ENCODE measurements around the gene CD320.

DNA sequence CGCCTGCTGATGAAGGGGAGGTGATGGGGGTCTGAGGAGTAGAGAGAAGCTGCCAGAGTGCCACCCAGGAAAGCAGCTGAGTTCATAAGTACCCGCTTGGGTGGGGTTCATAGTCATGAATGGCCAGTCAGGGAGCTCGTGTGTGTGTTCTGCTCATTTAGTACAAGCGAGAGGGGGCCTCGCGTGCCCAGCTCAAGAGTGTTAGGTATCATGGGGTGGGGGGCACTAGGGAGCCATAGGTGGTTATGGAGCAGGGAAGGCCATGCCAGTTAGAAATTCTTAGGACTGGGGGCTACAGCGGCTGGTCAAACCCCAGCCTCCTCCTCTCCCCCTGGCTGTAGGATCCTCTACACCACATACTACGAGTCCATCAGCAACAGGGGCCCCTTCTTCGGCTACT is 46.8 kb downstream of the CD320 start:
- TF ChIP-seq EZH2 (IDR thresholded peaks at IDR 0.05; ENCODE audit: insufficient read depth, poor library complexity, severe bottlenecking) = no peak
- TF ChIP-seq EZH2phosphoT487 (IDR thresholded peaks at IDR 0.05; ENCODE audit: insufficient read depth, low read depth) = no peak
